ENCODE results near the gene ATP13A2. TPM values are rescaled to one million over a fixed set of nuclear protein-coding genes. Genes with fewer than 3 reads are reported as not detected.
"Not testable (repeated sequence)": the region's sequence is repeated elsewhere in the genome, so short reads cannot be mapped to it uniquely, and the experiment has no call there.

The ATP13A2 gene
- polyA plus RNA-seq, 1 donor (not counting 4 experiments of a cell fraction or from before 2014, with no cell fraction given), result 19.7 TPM

- dilution Hi-C loops (cut with MboI; ENCODE audit: extremely low pct_ligation_motif_present, low sequenced_read_pairs); H3K9me3 ChIP-seq (ENCODE audit: control insufficient read depth, low read depth, low read length); H3K27me3 ChIP-seq (ENCODE audit: control insufficient read depth, extremely low read depth, insufficient read depth, low read length); H3K79me2 ChIP-seq (ENCODE audit: control insufficient read depth, insufficient read depth, low read length); H3K9me1 ChIP-seq (ENCODE audit: control insufficient read depth, extremely low read depth, insufficient read depth, low read length); FAIRE-seq; H4K20me1 ChIP-seq (ENCODE audit: control insufficient read depth, extremely low read depth, insufficient read depth, low read length); H3K36me3 ChIP-seq (ENCODE audit: control insufficient read depth in 2 of 2, extremely low read depth in 1 of 2, insufficient read depth in 2 of 2, low read length in 2 of 2): not testable (repeated sequence)
- peak; percentile 95 for DNase-seq (ENCODE audit: low read depth, low spot score)
- Histone ChIP-seq H3K27ac (ENCODE audit: control insufficient read depth, insufficient read depth, low read length) (peak overlapping the region; percentile 87), H3K4me1 (ENCODE audit: control insufficient read depth, extremely low read depth, insufficient read depth, low read length) (peaks cover 22% of the 10 kb centered on the region), H3K4me3 (ENCODE audit: control insufficient read depth in 2 of 3, extremely low read depth in 1 of 3, insufficient read depth in 2 of 3, low read depth in 1 of 3, low read length in 3 of 3) (peak overlapping the region in 2 of 3 experiments; percentile 34 to 38), H3K4me2 (ENCODE audit: control insufficient read depth, extremely low read depth, insufficient read depth, low read depth, low read length) (peak overlapping the region; percentile 82), H3K9ac (ENCODE audit: control insufficient read depth, extremely low read depth, insufficient read depth, low read length) (peak overlapping the region; percentile 70), H2AFZ (ENCODE audit: control insufficient read depth, low read length) (peak overlapping the region; percentile 68)
- TF ChIP-seq, protein P1, sequence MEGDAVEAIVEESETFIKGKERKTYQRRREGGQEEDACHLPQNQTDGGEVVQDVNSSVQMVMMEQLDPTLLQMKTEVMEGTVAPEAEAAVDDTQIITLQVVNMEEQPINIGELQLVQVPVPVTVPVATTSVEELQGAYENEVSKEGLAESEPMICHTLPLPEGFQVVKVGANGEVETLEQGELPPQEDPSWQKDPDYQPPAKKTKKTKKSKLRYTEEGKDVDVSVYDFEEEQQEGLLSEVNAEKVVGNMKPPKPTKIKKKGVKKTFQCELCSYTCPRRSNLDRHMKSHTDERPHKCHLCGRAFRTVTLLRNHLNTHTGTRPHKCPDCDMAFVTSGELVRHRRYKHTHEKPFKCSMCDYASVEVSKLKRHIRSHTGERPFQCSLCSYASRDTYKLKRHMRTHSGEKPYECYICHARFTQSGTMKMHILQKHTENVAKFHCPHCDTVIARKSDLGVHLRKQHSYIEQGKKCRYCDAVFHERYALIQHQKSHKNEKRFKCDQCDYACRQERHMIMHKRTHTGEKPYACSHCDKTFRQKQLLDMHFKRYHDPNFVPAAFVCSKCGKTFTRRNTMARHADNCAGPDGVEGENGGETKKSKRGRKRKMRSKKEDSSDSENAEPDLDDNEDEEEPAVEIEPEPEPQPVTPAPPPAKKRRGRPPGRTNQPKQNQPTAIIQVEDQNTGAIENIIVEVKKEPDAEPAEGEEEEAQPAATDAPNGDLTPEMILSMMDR (optimal IDR thresholded peaks at IDR 0.05 in 1 of 3, IDR thresholded peaks at IDR 0.05 in 1 of 3, conservative IDR thresholded peaks at IDR 0.05 in 1 of 3; ENCODE audit: extremely low read depth in 1 of 3, insufficient read depth in 2 of 3, low read length in 3 of 3), result peak in 2 of 3 experiments; percentile 15 to 27
Measured at GRCh38 chr1:16948282-16948891, 63.3 kb downstream of the ATP13A2 start.

DNA sequence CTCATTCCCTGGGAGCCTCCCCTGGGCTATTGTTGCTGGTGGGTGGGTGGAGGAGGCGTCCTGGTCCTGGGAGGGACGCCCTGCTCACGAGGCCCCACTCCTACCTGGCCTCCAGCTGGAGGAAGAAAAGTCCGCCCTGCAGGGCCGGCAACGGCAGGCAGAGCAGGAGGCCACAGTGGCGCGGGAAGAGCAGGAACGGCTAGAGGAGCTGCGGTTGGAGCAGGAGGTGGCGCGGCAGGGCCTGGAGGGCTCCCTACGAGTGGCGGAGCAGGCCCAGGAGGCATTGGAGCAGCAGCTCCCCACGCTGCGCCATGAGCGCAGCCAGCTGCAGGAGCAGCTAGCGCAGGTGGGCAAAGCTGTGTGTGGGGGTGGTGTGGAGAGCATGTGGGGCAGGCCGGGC is 65.1 kb downstream of the ATP13A2 start:
- no peak overlapping the region for H3K4me3 ChIP-seq (ENCODE audit: control insufficient read depth in 2 of 3, extremely low read depth in 1 of 3, insufficient read depth in 2 of 3, low read depth in 1 of 3, low read length in 3 of 3)
- no peaks in the 10 kb centered on the region for H3K27me3 ChIP-seq (ENCODE audit: control insufficient read depth, extremely low read depth, insufficient read depth, low read length)
- DNase-seq (ENCODE audit: low read depth, low spot score) (no peak), FAIRE-seq (no peak)
- no peak overlapping the region for H3K4me2 ChIP-seq (ENCODE audit: control insufficient read depth, extremely low read depth, insufficient read depth, low read depth, low read length)
- H3K79me2 ChIP-seq (ENCODE audit: control insufficient read depth, insufficient read depth, low read length), result no peaks in the 10 kb centered on the region
- H3K9me1 ChIP-seq (ENCODE audit: control insufficient read depth, extremely low read depth, insufficient read depth, low read length), result peaks cover 3% of the 10 kb centered on the region
- dilution Hi-C loops (cut with MboI; ENCODE audit: extremely low pct_ligation_motif_present, low sequenced_read_pairs), result no loop called here
- H4K20me1 ChIP-seq (ENCODE audit: control insufficient read depth, extremely low read depth, insufficient read depth, low read length), result peaks cover 7% of the 10 kb centered on the region
- H2AFZ ChIP-seq (ENCODE audit: control insufficient read depth, low read length), result no peak overlapping the region
- no peak overlapping the region for H3K27ac ChIP-seq (ENCODE audit: control insufficient read depth, insufficient read depth, low read length)
- H3K36me3 ChIP-seq (ENCODE audit: control insufficient read depth in 2 of 2, extremely low read depth in 1 of 2, insufficient read depth in 2 of 2, low read length in 2 of 2), result peaks cover 4 to 10% of the 10 kb centered on the region in 2 experiments
- no peaks in the 10 kb centered on the region for H3K9me3 ChIP-seq (ENCODE audit: control insufficient read depth, low read depth, low read length)
- no peak for TF ChIP-seq EZH2 (IDR thresholded peaks at IDR 0.05; ENCODE audit: low read length)
- TF ChIP-seq, protein P1 (optimal IDR thresholded peaks at IDR 0.05 in 1 of 3, IDR thresholded peaks at IDR 0.05 in 1 of 3, conservative IDR thresholded peaks at IDR 0.05 in 1 of 3; ENCODE audit: extremely low read depth in 1 of 3, insufficient read depth in 2 of 3, low read length in 3 of 3), result no peak
- no peak overlapping the region for H3K9ac ChIP-seq (ENCODE audit: control insufficient read depth, extremely low read depth, insufficient read depth, low read length)
- H3K4me1 ChIP-seq (ENCODE audit: control insufficient read depth, extremely low read depth, insufficient read depth, low read length), result peaks cover 22% of the 10 kb centered on the region

DNA sequence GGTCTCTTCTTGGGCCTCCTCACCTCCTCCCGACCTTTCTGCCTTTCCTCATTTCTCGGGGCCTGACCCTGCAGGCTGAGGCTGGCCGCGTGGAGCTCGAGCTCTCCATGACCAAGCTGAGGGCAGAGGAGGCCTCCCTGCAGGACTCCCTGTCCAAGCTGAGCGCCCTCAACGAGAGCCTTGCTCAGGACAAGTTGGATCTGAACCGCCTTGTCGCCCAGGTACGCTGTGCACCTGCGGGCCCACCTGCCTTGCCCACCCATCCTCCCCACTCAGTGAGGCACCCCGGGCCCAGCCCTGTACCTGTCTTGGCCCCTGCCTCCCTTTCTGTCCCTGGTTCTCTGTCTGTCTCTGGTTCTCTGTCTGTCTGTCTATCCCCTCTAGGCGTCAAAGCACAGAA is 65.5 kb downstream of the ATP13A2 start:
- H3K27ac ChIP-seq (ENCODE audit: control insufficient read depth, insufficient read depth, low read length); dilution Hi-C loops (cut with MboI; ENCODE audit: extremely low pct_ligation_motif_present, low sequenced_read_pairs); H3K36me3 ChIP-seq (ENCODE audit: control insufficient read depth in 2 of 2, extremely low read depth in 1 of 2, insufficient read depth in 2 of 2, low read length in 2 of 2); H3K79me2 ChIP-seq (ENCODE audit: control insufficient read depth, insufficient read depth, low read length); H3K9ac ChIP-seq (ENCODE audit: control insufficient read depth, extremely low read depth, insufficient read depth, low read length); H3K4me2 ChIP-seq (ENCODE audit: control insufficient read depth, extremely low read depth, insufficient read depth, low read depth, low read length); H3K9me1 ChIP-seq (ENCODE audit: control insufficient read depth, extremely low read depth, insufficient read depth, low read length); H3K27me3 ChIP-seq (ENCODE audit: control insufficient read depth, extremely low read depth, insufficient read depth, low read length); H2AFZ ChIP-seq (ENCODE audit: control insufficient read depth, low read length); H3K4me3 ChIP-seq (ENCODE audit: control insufficient read depth in 2 of 3, extremely low read depth in 1 of 3, insufficient read depth in 2 of 3, low read depth in 1 of 3, low read length in 3 of 3); H4K20me1 ChIP-seq (ENCODE audit: control insufficient read depth, extremely low read depth, insufficient read depth, low read length); FAIRE-seq; H3K9me3 ChIP-seq (ENCODE audit: control insufficient read depth, low read depth, low read length); DNase-seq (ENCODE audit: low read depth, low spot score): not testable (repeated sequence)
- peaks cover 19% of the 10 kb centered on the region for H3K4me1 ChIP-seq (ENCODE audit: control insufficient read depth, extremely low read depth, insufficient read depth, low read length)

DNA sequence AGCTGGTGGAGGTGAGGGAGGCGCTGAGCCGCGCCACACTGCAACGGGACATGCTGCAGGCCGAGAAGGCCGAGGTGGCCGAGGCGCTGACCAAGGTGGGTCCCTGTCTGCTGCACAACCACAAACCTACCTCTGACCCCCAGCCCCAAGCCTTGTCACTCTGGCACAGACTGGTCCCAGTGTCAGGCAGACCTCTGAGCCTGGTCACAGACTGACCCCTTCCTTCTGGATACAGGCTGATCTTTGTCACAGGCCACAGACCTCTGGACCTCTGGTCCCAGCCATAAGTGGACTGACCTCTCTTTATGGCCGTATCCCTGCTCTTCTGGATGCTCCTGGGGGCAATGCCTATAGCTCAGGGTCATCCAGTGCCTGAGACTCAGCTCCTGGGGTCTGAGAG is 66.2 kb downstream of the ATP13A2 start:
- H3K4me3 ChIP-seq (ENCODE audit: control insufficient read depth in 2 of 3, extremely low read depth in 1 of 3, insufficient read depth in 2 of 3, low read depth in 1 of 3, low read length in 3 of 3); dilution Hi-C loops (cut with MboI; ENCODE audit: extremely low pct_ligation_motif_present, low sequenced_read_pairs); H3K27me3 ChIP-seq (ENCODE audit: control insufficient read depth, extremely low read depth, insufficient read depth, low read length); H3K27ac ChIP-seq (ENCODE audit: control insufficient read depth, insufficient read depth, low read length); FAIRE-seq; H2AFZ ChIP-seq (ENCODE audit: control insufficient read depth, low read length); H3K79me2 ChIP-seq (ENCODE audit: control insufficient read depth, insufficient read depth, low read length); H3K9ac ChIP-seq (ENCODE audit: control insufficient read depth, extremely low read depth, insufficient read depth, low read length); H3K9me1 ChIP-seq (ENCODE audit: control insufficient read depth, extremely low read depth, insufficient read depth, low read length); H3K4me2 ChIP-seq (ENCODE audit: control insufficient read depth, extremely low read depth, insufficient read depth, low read depth, low read length); DNase-seq (ENCODE audit: low read depth, low spot score); H3K9me3 ChIP-seq (ENCODE audit: control insufficient read depth, low read depth, low read length); H4K20me1 ChIP-seq (ENCODE audit: control insufficient read depth, extremely low read depth, insufficient read depth, low read length); H3K36me3 ChIP-seq (ENCODE audit: control insufficient read depth in 2 of 2, extremely low read depth in 1 of 2, insufficient read depth in 2 of 2, low read length in 2 of 2): not testable (repeated sequence)
- H3K4me1 ChIP-seq (ENCODE audit: control insufficient read depth, extremely low read depth, insufficient read depth, low read length), result peaks cover 19% of the 10 kb centered on the region

Measured in keratinocyte (primary cell).